Measurements from ENCODE around the gene DLX5. TPM values are rescaled to one million over a fixed set of nuclear protein-coding genes. Genes with fewer than 3 reads are reported as not detected.

Gene DLX5
- total and polyA plus RNA-seq, 9 of the 15 experiments (the other 6 are each of a cell fraction or from before 2014, with no cell fraction given): not detected

DNA sequence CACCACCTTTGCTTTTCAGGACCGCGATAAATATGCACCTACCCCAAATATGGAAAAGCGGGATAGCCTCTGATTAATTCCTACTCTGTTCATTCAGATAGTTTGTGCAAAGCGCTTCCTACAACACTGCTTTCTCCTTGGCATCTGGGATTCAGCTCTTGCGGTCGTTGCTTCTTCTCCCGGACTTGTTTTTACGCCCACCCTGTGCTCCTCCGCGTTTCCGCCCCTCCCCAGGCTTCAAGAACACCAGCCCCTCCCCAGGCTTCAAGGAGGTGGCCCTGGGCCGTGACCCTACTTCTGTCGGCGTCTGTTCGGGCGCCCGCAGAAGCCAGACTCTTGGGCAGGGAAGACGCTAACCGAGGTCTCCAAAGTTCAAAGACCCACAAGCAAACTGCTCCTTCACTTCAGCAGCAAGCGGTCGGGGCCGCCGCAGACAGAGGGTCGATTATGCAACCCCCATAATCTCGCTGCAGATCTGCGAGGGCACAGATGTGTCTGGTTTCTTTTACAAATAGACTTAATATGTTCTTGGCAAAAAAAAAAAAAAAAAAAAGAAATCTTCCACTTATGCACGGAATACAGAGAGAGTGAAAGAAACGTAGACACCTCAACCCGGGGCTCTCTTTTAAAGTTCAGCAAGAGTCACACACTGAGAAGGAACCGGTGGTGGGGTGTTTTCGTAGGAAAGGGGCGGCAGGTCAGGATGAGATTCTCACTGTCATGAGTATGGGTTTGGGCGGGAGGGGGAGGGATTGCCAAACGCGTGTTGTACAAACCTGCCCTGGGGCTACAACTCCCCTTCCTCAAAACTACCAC is 1.9 kb downstream of the DLX5 start (continued):
- TF ChIP-seq, protein P1, sequence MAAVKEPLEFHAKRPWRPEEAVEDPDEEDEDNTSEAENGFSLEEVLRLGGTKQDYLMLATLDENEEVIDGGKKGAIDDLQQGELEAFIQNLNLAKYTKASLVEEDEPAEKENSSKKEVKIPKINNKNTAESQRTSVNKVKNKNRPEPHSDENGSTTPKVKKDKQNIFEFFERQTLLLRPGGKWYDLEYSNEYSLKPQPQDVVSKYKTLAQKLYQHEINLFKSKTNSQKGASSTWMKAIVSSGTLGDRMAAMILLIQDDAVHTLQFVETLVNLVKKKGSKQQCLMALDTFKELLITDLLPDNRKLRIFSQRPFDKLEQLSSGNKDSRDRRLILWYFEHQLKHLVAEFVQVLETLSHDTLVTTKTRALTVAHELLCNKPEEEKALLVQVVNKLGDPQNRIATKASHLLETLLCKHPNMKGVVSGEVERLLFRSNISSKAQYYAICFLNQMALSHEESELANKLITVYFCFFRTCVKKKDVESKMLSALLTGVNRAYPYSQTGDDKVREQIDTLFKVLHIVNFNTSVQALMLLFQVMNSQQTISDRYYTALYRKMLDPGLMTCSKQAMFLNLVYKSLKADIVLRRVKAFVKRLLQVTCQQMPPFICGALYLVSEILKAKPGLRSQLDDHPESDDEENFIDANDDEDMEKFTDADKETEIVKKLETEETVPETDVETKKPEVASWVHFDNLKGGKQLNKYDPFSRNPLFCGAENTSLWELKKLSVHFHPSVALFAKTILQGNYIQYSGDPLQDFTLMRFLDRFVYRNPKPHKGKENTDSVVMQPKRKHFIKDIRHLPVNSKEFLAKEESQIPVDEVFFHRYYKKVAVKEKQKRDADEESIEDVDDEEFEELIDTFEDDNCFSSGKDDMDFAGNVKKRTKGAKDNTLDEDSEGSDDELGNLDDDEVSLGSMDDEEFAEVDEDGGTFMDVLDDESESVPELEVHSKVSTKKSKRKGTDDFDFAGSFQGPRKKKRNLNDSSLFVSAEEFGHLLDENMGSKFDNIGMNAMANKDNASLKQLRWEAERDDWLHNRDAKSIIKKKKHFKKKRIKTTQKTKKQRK (IDR thresholded peaks at IDR 0.05; ENCODE audit: borderline replicate concordance, low read depth, low read length): no peak

DNA sequence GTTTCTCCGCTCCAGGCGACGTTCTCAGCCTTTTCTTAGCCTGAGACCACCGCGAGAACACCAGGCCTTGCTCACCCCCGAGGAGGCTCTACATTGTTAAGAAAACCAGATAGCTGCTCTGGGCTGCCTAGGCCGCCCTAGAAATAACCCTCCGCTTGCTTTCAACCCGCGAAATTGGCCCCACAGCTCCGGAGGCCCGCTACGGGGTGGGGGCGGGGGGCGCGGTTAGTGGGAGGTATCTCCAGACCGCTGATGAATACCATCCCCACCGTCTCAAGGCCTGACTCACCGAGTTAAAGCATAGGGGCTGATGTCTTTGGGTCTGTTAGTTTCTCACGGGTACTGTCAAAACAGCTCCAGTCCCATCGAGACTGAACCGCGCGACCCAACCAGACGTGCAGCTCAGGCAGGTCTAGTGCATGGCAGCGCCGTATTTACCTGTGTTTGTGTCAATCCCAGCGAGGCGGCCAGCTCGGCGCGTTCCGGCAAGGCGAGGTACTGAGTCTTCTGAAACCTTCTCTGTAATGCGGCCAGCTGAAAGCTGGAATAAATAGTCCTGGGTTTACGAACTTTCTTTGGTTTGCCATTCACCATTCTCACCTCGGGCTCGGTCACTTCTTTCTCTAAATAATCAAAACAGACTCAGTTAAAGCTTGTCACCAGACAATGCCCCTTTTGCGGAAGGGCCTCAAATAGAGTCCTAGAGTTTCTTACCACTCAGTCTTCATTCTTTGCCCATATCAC is 2.7 kb downstream of the DLX5 start:
- 31% methylated on average over 33 of the region's 39 CpGs for WGBS (ENCODE audit: insufficient coverage, low coverage, missing lambda C conversion rate)
- POLR2A ChIA-PET: no interaction called here

More for the DNA sequence above, 2.7 kb downstream of the DLX5 start:
- no peak overlapping the region for H3K4me3 ChIP-seq
- H3K27ac ChIP-seq (ENCODE audit: extremely low read depth, low read depth, low read length): no peak overlapping the region
- H4K20me1 ChIP-seq (replicated peaks; ENCODE audit: control insufficient read depth, insufficient read depth, low read length): no peaks in the 10 kb centered on the region
- ATAC-seq (no peak), DNase-seq (ENCODE audit: extremely low read depth in 1 of 4, low spot score in 3 of 4) (no peak), FAIRE-seq (no peak)
- H3K4me1 ChIP-seq (replicated peaks in 1 of 2; ENCODE audit: control insufficient read depth in 2 of 2, insufficient read depth in 2 of 2, low read length in 2 of 2): peaks cover 0 to 19% of the 10 kb centered on the region in 2 experiments; a peak in 1 of 5 replicates
- H3K36me3 ChIP-seq (ENCODE audit: control insufficient read depth, insufficient read depth, low read length): no peaks in the 10 kb centered on the region
- H3K4me2 ChIP-seq (ENCODE audit: insufficient read depth, low read length): no peak overlapping the region
- no peak overlapping the region for H2AFZ ChIP-seq (ENCODE audit: low read depth, low read length)
- H3K9me1 ChIP-seq (ENCODE audit: control insufficient read depth, insufficient read depth, low read length): no peaks in the 10 kb centered on the region
- TF ChIP-seq TCF7L2 (IDR thresholded peaks at IDR 0.05; ENCODE audit: low read depth, low read length) (no peak), ZNF785 (CRISPR knock-in tag; IDR thresholded peaks at IDR 0.05) (no peak)
- TF ChIP-seq, protein P2, sequence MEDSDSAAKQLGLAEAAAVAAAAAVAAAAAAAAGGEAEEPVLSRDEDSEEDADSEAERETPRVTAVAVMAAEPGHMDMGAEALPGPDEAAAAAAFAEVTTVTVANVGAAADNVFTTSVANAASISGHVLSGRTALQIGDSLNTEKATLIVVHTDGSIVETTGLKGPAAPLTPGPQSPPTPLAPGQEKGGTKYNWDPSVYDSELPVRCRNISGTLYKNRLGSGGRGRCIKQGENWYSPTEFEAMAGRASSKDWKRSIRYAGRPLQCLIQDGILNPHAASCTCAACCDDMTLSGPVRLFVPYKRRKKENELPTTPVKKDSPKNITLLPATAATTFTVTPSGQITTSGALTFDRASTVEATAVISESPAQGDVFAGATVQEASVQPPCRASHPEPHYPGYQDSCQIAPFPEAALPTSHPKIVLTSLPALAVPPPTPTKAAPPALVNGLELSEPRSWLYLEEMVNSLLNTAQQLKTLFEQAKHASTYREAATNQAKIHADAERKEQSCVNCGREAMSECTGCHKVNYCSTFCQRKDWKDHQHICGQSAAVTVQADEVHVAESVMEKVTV (CRISPR knock-in tag; IDR thresholded peaks at IDR 0.05): no peak
- TF ChIP-seq, protein P3, sequence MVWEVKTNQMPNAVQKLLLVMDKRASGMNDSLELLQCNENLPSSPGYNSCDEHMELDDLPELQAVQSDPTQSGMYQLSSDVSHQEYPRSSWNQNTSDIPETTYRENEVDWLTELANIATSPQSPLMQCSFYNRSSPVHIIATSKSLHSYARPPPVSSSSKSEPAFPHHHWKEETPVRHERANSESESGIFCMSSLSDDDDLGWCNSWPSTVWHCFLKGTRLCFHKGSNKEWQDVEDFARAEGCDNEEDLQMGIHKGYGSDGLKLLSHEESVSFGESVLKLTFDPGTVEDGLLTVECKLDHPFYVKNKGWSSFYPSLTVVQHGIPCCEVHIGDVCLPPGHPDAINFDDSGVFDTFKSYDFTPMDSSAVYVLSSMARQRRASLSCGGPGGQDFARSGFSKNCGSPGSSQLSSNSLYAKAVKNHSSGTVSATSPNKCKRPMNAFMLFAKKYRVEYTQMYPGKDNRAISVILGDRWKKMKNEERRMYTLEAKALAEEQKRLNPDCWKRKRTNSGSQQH (CRISPR knock-in tag; IDR thresholded peaks at IDR 0.05): no peak
- TF ChIP-seq, protein P4, sequence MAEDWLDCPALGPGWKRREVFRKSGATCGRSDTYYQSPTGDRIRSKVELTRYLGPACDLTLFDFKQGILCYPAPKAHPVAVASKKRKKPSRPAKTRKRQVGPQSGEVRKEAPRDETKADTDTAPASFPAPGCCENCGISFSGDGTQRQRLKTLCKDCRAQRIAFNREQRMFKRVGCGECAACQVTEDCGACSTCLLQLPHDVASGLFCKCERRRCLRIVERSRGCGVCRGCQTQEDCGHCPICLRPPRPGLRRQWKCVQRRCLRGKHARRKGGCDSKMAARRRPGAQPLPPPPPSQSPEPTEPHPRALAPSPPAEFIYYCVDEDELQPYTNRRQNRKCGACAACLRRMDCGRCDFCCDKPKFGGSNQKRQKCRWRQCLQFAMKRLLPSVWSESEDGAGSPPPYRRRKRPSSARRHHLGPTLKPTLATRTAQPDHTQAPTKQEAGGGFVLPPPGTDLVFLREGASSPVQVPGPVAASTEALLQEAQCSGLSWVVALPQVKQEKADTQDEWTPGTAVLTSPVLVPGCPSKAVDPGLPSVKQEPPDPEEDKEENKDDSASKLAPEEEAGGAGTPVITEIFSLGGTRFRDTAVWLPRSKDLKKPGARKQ (CRISPR knock-in tag; IDR thresholded peaks at IDR 0.05): no peak
- H3K79me2 ChIP-seq (ENCODE audit: control insufficient read depth, insufficient read depth, low read length): no peaks in the 10 kb centered on the region
- in situ Hi-C loops (cut with MboI): loop anchor here (10.0 kb wide), 1 partner anchor 1107 kb away; no protein-coding TSS in a partner anchor
- peaks cover 85 to 92% of the 10 kb centered on the region in 2 experiments for H3K27me3 ChIP-seq (ENCODE audit: control insufficient read depth in 2 of 2, insufficient read depth in 2 of 2, low read length in 2 of 2)
- no peaks in the 10 kb centered on the region for H3K9me3 ChIP-seq (replicated peaks; ENCODE audit: control insufficient read depth, insufficient read depth, low read depth, low read length)
- intact Hi-C loops (cut with micrococcal nuclease): no loop called here
- H3K9ac ChIP-seq (ENCODE audit: insufficient read depth in 1 of 2, low read depth in 2 of 2, low read length in 2 of 2): no peak overlapping the region
- BruUV-seq (replicated peaks): no TSS peak
- CTCF ChIA-PET (ENCODE audit: low intra/inter-chr PET ratio): no interaction called here

All from K562 (cell line).